ENCODE results near the gene RPS4Y2. TPM values are rescaled to one million over a fixed set of nuclear protein-coding genes. Genes with fewer than 3 reads are reported as not detected.

The RPS4Y2 gene
- total and polyA plus RNA-seq, 4 experiments from 2014 or later: not detected

GRCh38 chrY:20746919-20747318 lies 9.0 kb upstream of the RPS4Y2 start:
- Mint-ChIP-seq H3K36me3 (no peaks in the 10 kb centered on the region), H3K4me1 (peaks cover 0 to 40% (median 17%) of the 10 kb centered on the region in 4 donors), H3K27me3 (no peaks in the 10 kb centered on the region), H3K9me3 (no peaks in the 10 kb centered on the region), H3K4me3 (peak overlapping the region in 1 of 8 donors; percentile 35), H3K27ac (peak overlapping the region in 2 of 7 donors; percentile 30 to 41)
- DNase-seq: peak in 1 of 5 donors; percentile 36
- Histone ChIP-seq H3K36me3 (ENCODE audit: insufficient read depth, low read length) (no peaks in the 10 kb centered on the region), H3K27me3 (ENCODE audit: insufficient read depth, low read length) (no peaks in the 10 kb centered on the region), H3K27ac (ENCODE audit: low read depth, low read length) (no peak overlapping the region), H3K4me3 (ENCODE audit: low read length in 2 of 2) (no peak overlapping the region), H3K4me1 (ENCODE audit: insufficient read depth, low read length) (peaks cover 34% of the 10 kb centered on the region), H3K9me3 (ENCODE audit: control insufficient read depth in 1 of 2, low read length in 2 of 2) (no peaks in the 10 kb centered on the region)
- CTCF ChIA-PET (ENCODE audit: partially characterized antibody): no interaction called here
- POLR2A ChIA-PET (ENCODE audit: partially characterized antibody): interaction anchor here (0.8 to 1.0 kb wide), 2 partner anchors 16 to 510 kb away, joined by 3 read pairs; no protein-coding TSS in a partner anchor
- intact Hi-C loops (cut with micrococcal nuclease): loop anchor here (5.0 to 10.0 kb wide), 4 partner anchors 138 to 515 kb away; partner anchors contain the start of gene EIF1AY

DNA sequence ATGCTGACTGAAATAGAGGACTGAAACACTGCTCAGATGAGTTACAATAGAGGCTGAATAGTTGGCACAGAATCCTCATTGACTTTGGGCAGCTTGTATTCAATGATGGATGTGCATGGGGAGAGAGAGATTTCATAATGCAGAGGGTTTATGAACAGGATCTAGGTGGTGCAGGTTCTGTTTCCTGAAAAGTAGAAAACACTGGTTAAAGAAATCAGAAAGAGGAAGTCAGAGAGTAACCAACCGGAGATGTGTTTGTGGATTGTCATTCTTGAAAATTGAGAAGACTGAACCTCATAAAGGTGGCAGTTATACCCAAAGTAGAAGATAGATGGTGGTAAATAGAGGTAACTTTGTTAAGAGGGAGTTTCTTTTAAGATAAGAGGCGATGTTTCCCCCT lies 8.0 kb downstream of the RPS4Y2 start:
- Mint-ChIP-seq H3K27me3 (no peaks in the 10 kb centered on the region), H3K9me3 (no peaks in the 10 kb centered on the region), H3K36me3 (no peaks in the 10 kb centered on the region), H3K4me1 (peaks cover 0 to 20% (median 8%) of the 10 kb centered on the region in 4 donors), H3K27ac (peak overlapping the region in 2 of 7 donors; percentile 31 to 81), H3K4me3 (peak overlapping the region in 1 of 8 donors; percentile 62)
- peaks cover 17% of the 10 kb centered on the region for H3K4me1 ChIP-seq (ENCODE audit: insufficient read depth, low read length)
- intact Hi-C loops (cut with micrococcal nuclease): no loop called here
- no peak for DNase-seq
- CTCF ChIA-PET (ENCODE audit: partially characterized antibody): no interaction called here
- H3K27ac ChIP-seq (ENCODE audit: low read depth, low read length): no peak overlapping the region
- POLR2A ChIA-PET (ENCODE audit: partially characterized antibody): interaction anchor here (0.9 to 1.7 kb wide), 3 partner anchors 15 to 188 kb away, joined by 3 to 4 read pairs (median 3); partner anchors contain the start of gene EIF1AY
- no peaks in the 10 kb centered on the region for H3K27me3 ChIP-seq (ENCODE audit: insufficient read depth, low read length)
- H3K9me3 ChIP-seq (ENCODE audit: control insufficient read depth in 1 of 2, low read length in 2 of 2): no peaks in the 10 kb centered on the region
- H3K4me3 ChIP-seq (ENCODE audit: low read length in 2 of 2): no peak overlapping the region
- no peaks in the 10 kb centered on the region for H3K36me3 ChIP-seq (ENCODE audit: insufficient read depth, low read length)

GRCh38 chrY:20765117-20765516 lies 9.2 kb downstream of the RPS4Y2 start:
- H3K27ac Mint-ChIP-seq: no peak overlapping the region
- Histone ChIP-seq H3K9me3 (ENCODE audit: control insufficient read depth in 1 of 2, low read length in 2 of 2) (no peaks in the 10 kb centered on the region), H3K36me3 (ENCODE audit: insufficient read depth, low read length) (no peaks in the 10 kb centered on the region), H3K27me3 (ENCODE audit: insufficient read depth, low read length) (no peaks in the 10 kb centered on the region), H3K27ac (ENCODE audit: low read depth, low read length) (no peak overlapping the region), H3K4me3 (ENCODE audit: low read length in 2 of 2) (no peak overlapping the region), H3K4me1 (ENCODE audit: insufficient read depth, low read length) (peaks cover 17% of the 10 kb centered on the region)
- no peaks in the 10 kb centered on the region for H3K36me3 Mint-ChIP-seq
- H3K4me1 Mint-ChIP-seq: peaks cover 0 to 20% (median 8%) of the 10 kb centered on the region in 4 donors
- H3K27me3 Mint-ChIP-seq: no peaks in the 10 kb centered on the region
- intact Hi-C loops (cut with micrococcal nuclease): no loop called here
- H3K4me3 Mint-ChIP-seq: no peak overlapping the region
- H3K9me3 Mint-ChIP-seq: no peaks in the 10 kb centered on the region
- POLR2A ChIA-PET (ENCODE audit: partially characterized antibody): interaction anchor here (0.9 to 1.7 kb wide), 2 partner anchors 14 to 189 kb away, joined by 3 to 4 read pairs; partner anchors contain the start of gene EIF1AY
- CTCF ChIA-PET (ENCODE audit: partially characterized antibody): no interaction called here
- DNase-seq: no peak

DNA sequence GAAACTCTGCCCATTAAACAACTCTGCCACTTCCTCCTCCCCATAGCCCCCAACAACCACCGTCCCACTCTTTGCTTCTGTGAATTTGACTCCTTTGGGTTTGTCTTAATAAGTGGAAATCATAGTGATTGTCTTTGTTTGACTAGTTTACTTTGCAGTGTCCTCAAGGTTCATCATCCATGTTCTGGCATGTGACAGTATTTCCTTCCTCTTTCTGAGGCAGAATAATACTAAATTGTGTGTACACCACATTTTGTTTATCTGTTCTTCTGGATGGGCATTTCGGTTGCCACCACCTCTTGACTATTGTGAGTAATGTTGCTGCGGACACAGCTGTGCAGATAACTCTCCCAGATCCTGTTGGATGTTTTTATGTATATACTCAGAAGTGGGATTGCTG lies 14.8 kb downstream of the RPS4Y2 start:
- Mint-ChIP-seq H3K4me1 (peaks cover 0 to 6% (median 2%) of the 10 kb centered on the region in 4 donors), H3K36me3 (no peaks in the 10 kb centered on the region), H3K27ac (no peak overlapping the region), H3K4me3 (no peak overlapping the region), H3K27me3 (no peaks in the 10 kb centered on the region), H3K9me3 (no peaks in the 10 kb centered on the region)
- H3K27me3 ChIP-seq (ENCODE audit: insufficient read depth, low read length): no peaks in the 10 kb centered on the region
- intact Hi-C loops (cut with micrococcal nuclease): no loop called here
- H3K4me3 ChIP-seq (ENCODE audit: low read length in 2 of 2): no peak overlapping the region
- DNase-seq: no peak
- no peak overlapping the region for H3K27ac ChIP-seq (ENCODE audit: low read depth, low read length)
- H3K9me3 ChIP-seq (ENCODE audit: control insufficient read depth in 1 of 2, low read length in 2 of 2): no peaks in the 10 kb centered on the region
- no peaks in the 10 kb centered on the region for H3K4me1 ChIP-seq (ENCODE audit: insufficient read depth, low read length)
- H3K36me3 ChIP-seq (ENCODE audit: insufficient read depth, low read length): no peaks in the 10 kb centered on the region
- ChIA-PET POLR2A (ENCODE audit: partially characterized antibody) (no interaction called here), CTCF (ENCODE audit: partially characterized antibody) (no interaction called here)

GRCh38 chrY:20776104-20776503 lies 20.2 kb downstream of the RPS4Y2 start:
- Histone ChIP-seq H3K27ac (ENCODE audit: low read depth, low read length) (no peak overlapping the region), H3K9me3 (ENCODE audit: control insufficient read depth in 1 of 2, low read length in 2 of 2) (no peaks in the 10 kb centered on the region), H3K4me1 (ENCODE audit: insufficient read depth, low read length) (no peaks in the 10 kb centered on the region), H3K36me3 (ENCODE audit: insufficient read depth, low read length) (no peaks in the 10 kb centered on the region), H3K27me3 (ENCODE audit: insufficient read depth, low read length) (no peaks in the 10 kb centered on the region), H3K4me3 (ENCODE audit: low read length in 2 of 2) (no peak overlapping the region)
- no peak for DNase-seq
- ChIA-PET CTCF (ENCODE audit: partially characterized antibody) (no interaction called here), POLR2A (ENCODE audit: partially characterized antibody) (no interaction called here)
- H3K27ac Mint-ChIP-seq: no peak overlapping the region
- intact Hi-C loops (cut with micrococcal nuclease): no loop called here
- H3K4me3 Mint-ChIP-seq: no peak overlapping the region
- H3K36me3 Mint-ChIP-seq: no peaks in the 10 kb centered on the region
- H3K9me3 Mint-ChIP-seq: no peaks in the 10 kb centered on the region
- H3K27me3 Mint-ChIP-seq: no peaks in the 10 kb centered on the region
- H3K4me1 Mint-ChIP-seq: peaks cover 0 to 14% (median 4%) of the 10 kb centered on the region in 4 donors

- no peak overlapping the region for H3K4me3 Mint-ChIP-seq
- H3K4me3 ChIP-seq (ENCODE audit: low read length in 2 of 2): no peak overlapping the region
- no peaks in the 10 kb centered on the region for H3K36me3 ChIP-seq (ENCODE audit: insufficient read depth, low read length)
- H3K27ac Mint-ChIP-seq: no peak overlapping the region
- no peak overlapping the region for H3K27ac ChIP-seq (ENCODE audit: low read depth, low read length)
- H3K4me1 Mint-ChIP-seq: peaks cover 0 to 27% (median 11%) of the 10 kb centered on the region in 4 donors
- H3K27me3 ChIP-seq (ENCODE audit: insufficient read depth, low read length): no peaks in the 10 kb centered on the region
- no peaks in the 10 kb centered on the region for H3K27me3 Mint-ChIP-seq
- H3K4me1 ChIP-seq (ENCODE audit: insufficient read depth, low read length): peaks cover 18% of the 10 kb centered on the region
- ChIA-PET POLR2A (ENCODE audit: partially characterized antibody) (no interaction called here), CTCF (ENCODE audit: partially characterized antibody) (interaction anchor here (1.0 kb wide), 1 partner anchor 20 kb away, joined by 3 read pairs; no protein-coding TSS in a partner anchor)
- DNase-seq: no peak
- intact Hi-C loops (cut with micrococcal nuclease): no loop called here
- H3K9me3 Mint-ChIP-seq: no peaks in the 10 kb centered on the region
- no peaks in the 10 kb centered on the region for H3K36me3 Mint-ChIP-seq
- no peaks in the 10 kb centered on the region for H3K9me3 ChIP-seq (ENCODE audit: control insufficient read depth in 1 of 2, low read length in 2 of 2)
Measured at GRCh38 chrY:20780104-20780654, 24.3 kb downstream of the RPS4Y2 start.

DNA sequence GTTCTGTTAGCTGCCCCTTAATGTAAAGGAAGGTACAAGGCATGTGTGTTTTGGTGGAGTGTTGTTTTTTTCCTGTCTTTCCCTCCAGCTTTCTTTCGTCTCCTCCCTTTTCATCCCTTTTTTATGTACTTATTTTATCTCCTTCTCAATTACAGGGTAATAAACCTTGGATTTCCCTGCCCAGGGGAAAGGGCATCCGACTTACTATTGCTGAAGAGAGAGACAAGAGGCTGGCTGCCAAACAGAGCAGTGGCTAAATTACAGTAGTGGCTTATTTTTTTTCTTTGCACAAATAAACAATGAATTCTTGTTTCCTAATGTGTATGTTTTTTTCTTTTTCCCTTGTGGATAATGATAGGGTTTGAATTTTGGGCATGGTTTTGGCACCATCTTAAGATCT lies 24.9 kb downstream of the RPS4Y2 start:
- Histone ChIP-seq H3K4me3 (ENCODE audit: low read length in 2 of 2) (no peak overlapping the region), H3K9me3 (ENCODE audit: control insufficient read depth in 1 of 2, low read length in 2 of 2) (no peaks in the 10 kb centered on the region), H3K27me3 (ENCODE audit: insufficient read depth, low read length) (no peaks in the 10 kb centered on the region), H3K27ac (ENCODE audit: low read depth, low read length) (no peak overlapping the region), H3K4me1 (ENCODE audit: insufficient read depth, low read length) (peaks cover 24% of the 10 kb centered on the region), H3K36me3 (ENCODE audit: insufficient read depth, low read length) (no peaks in the 10 kb centered on the region)
- Mint-ChIP-seq H3K27ac (no peak overlapping the region), H3K27me3 (no peaks in the 10 kb centered on the region), H3K4me1 (peaks cover 0 to 33% (median 13%) of the 10 kb centered on the region in 4 donors), H3K9me3 (no peaks in the 10 kb centered on the region), H3K4me3 (no peak overlapping the region), H3K36me3 (no peaks in the 10 kb centered on the region)
- no peak for DNase-seq
- CTCF ChIA-PET (ENCODE audit: partially characterized antibody): interaction anchor here (1.0 kb wide), 1 partner anchor 20 kb away, joined by 3 read pairs; no protein-coding TSS in a partner anchor
- POLR2A ChIA-PET (ENCODE audit: partially characterized antibody): no interaction called here
- intact Hi-C loops (cut with micrococcal nuclease): no loop called here
